ENCODE results near the gene LRRN3. TPM values are rescaled to one million over a fixed set of nuclear protein-coding genes. Genes with fewer than 3 reads are reported as not detected.
"Not testable (repeated sequence)": the region's sequence is repeated elsewhere in the genome, so short reads cannot be mapped to it uniquely, and the experiment has no call there.

The LRRN3 gene
- total and polyA plus RNA-seq, 2 experiments from 2014 or later, result 3.7 to 6.8 TPM

DNA sequence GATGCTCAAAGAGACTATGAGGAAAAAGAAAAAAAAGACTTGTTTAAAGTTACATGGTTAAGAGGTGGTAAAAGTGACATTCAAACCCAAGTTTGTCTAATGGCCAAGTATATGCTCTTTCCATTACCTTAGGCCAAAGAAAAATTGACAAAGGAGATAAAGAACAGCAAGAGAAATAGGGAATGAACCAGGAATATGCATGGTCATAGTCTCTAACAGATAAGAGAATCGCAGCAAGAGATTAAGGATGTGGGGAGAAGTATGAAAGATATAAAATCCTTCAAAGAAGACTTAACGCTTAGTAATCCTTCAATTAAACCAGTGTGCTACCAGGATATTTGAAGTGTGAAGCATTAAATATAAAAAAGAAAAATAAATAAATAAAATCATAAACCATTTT is 23.2 kb upstream of the LRRN3 start:
- Histone ChIP-seq H2AFZ (no peak overlapping the region), H3K4me2 (no peak overlapping the region), H3K27ac (no peak overlapping the region), H3K4me1 (ENCODE audit: insufficient read depth) (no peaks in the 10 kb centered on the region), H3K4me3 (no peak overlapping the region), H3K9me3 (ENCODE audit: low read depth) (no peaks in the 10 kb centered on the region), H3K9me2 (replicated peaks; ENCODE audit: insufficient read depth) (no peaks in the 10 kb centered on the region), H3K27me3 (no peaks in the 10 kb centered on the region), H3K36me3 (replicated peaks; ENCODE audit: insufficient read depth, low read depth) (no peaks in the 10 kb centered on the region), H3K79me2 (no peaks in the 10 kb centered on the region), H4K20me1 (ENCODE audit: insufficient read depth, poor library complexity, severe bottlenecking) (no peaks in the 10 kb centered on the region)
- TF ChIP-seq EZH2 (IDR thresholded peaks at IDR 0.05; ENCODE audit: borderline replicate concordance) (no peak), EZH2phosphoT487 (IDR thresholded peaks at IDR 0.05; ENCODE audit: low read depth, severe bottlenecking, unreplicated experiment) (no peak)
- TF ChIP-seq, protein P1, sequence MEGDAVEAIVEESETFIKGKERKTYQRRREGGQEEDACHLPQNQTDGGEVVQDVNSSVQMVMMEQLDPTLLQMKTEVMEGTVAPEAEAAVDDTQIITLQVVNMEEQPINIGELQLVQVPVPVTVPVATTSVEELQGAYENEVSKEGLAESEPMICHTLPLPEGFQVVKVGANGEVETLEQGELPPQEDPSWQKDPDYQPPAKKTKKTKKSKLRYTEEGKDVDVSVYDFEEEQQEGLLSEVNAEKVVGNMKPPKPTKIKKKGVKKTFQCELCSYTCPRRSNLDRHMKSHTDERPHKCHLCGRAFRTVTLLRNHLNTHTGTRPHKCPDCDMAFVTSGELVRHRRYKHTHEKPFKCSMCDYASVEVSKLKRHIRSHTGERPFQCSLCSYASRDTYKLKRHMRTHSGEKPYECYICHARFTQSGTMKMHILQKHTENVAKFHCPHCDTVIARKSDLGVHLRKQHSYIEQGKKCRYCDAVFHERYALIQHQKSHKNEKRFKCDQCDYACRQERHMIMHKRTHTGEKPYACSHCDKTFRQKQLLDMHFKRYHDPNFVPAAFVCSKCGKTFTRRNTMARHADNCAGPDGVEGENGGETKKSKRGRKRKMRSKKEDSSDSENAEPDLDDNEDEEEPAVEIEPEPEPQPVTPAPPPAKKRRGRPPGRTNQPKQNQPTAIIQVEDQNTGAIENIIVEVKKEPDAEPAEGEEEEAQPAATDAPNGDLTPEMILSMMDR (IDR thresholded peaks at IDR 0.05; ENCODE audit: poor library complexity), result no peak
- no peak for DNase-seq (ENCODE audit: low spot score)
- 82% methylated on average over 2 of the region's 2 CpGs for WGBS (ENCODE audit: low lambda C conversion rate, missing lambda C conversion rate)

DNA sequence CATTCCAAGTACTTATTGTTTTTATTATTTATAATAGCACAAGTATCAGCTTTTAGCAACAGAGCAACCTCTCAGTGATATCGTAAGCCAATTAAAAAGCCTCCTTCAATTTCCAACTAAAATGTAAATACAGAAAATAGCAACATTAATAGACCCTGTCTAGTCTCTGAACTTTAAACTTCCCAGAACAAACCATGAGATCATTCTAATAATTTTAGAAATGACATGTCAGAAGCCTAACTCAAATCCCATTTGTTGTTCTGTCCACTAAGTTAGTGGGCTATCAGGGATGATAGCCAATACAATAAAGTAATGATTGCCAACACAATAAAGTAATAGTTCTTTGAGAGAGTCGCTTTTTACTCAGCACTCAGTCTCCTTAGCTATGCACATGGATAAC is 22.3 kb upstream of the LRRN3 start:
- WGBS (ENCODE audit: low lambda C conversion rate, missing lambda C conversion rate), result 87% methylated on average over 2 of the region's 2 CpGs
- TF ChIP-seq, protein P1 (IDR thresholded peaks at IDR 0.05; ENCODE audit: poor library complexity), result no peak
- TF ChIP-seq EZH2phosphoT487 (IDR thresholded peaks at IDR 0.05; ENCODE audit: low read depth, severe bottlenecking, unreplicated experiment) (no peak), EZH2 (IDR thresholded peaks at IDR 0.05; ENCODE audit: borderline replicate concordance) (no peak)
- DNase-seq (ENCODE audit: low spot score), result no peak

DNA sequence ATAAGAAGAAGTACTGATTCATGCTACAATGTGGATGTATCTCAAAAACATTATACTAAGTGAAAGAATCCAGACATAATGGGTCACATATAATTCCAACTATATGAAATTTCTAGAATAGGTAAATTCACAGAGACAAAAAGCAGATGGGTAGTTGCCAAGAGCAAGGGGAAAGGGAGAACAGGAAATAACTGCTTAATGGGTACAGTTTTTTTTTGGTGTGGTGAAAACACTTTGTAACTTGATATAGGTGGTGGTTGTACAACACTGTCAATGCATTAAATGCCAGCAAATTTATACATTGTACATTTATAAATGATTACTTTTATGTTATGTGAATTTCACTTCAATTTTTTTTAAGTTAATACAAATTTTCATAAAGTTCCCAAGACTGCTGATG is 19.4 kb upstream of the LRRN3 start:
- H3K27ac ChIP-seq, result no peak overlapping the region
- H4K20me1 ChIP-seq (ENCODE audit: insufficient read depth, poor library complexity, severe bottlenecking), result no peaks in the 10 kb centered on the region
- H3K4me1 ChIP-seq (ENCODE audit: insufficient read depth), result peaks cover 6% of the 10 kb centered on the region
- H3K27me3 ChIP-seq, result no peaks in the 10 kb centered on the region
- no peak for DNase-seq (ENCODE audit: low spot score)
- no peaks in the 10 kb centered on the region for H3K9me3 ChIP-seq (ENCODE audit: low read depth)
- H3K9me2 ChIP-seq (replicated peaks; ENCODE audit: insufficient read depth), result no peaks in the 10 kb centered on the region
- no peaks in the 10 kb centered on the region for H3K36me3 ChIP-seq (replicated peaks; ENCODE audit: insufficient read depth, low read depth)
- H3K4me2 ChIP-seq, result no peak overlapping the region
- TF ChIP-seq EZH2 (IDR thresholded peaks at IDR 0.05; ENCODE audit: borderline replicate concordance) (no peak), EZH2phosphoT487 (IDR thresholded peaks at IDR 0.05; ENCODE audit: low read depth, severe bottlenecking, unreplicated experiment) (no peak)
- TF ChIP-seq, protein P1 (IDR thresholded peaks at IDR 0.05; ENCODE audit: poor library complexity), result no peak
- H2AFZ ChIP-seq, result no peak overlapping the region
- H3K79me2 ChIP-seq, result no peaks in the 10 kb centered on the region
- H3K4me3 ChIP-seq, result no peak overlapping the region

More for the DNA sequence above, 22.3 kb upstream of the LRRN3 start:
- no peak overlapping the region for H2AFZ ChIP-seq
- no peaks in the 10 kb centered on the region for H4K20me1 ChIP-seq (ENCODE audit: insufficient read depth, poor library complexity, severe bottlenecking)
- no peak overlapping the region for H3K27ac ChIP-seq
- no peaks in the 10 kb centered on the region for H3K9me2 ChIP-seq (replicated peaks; ENCODE audit: insufficient read depth)
- H3K36me3 ChIP-seq (replicated peaks; ENCODE audit: insufficient read depth, low read depth), result no peaks in the 10 kb centered on the region
- H3K4me1 ChIP-seq (ENCODE audit: insufficient read depth), result no peaks in the 10 kb centered on the region
- H3K4me2 ChIP-seq, result no peak overlapping the region
- no peak overlapping the region for H3K4me3 ChIP-seq
- no peaks in the 10 kb centered on the region for H3K27me3 ChIP-seq
- no peaks in the 10 kb centered on the region for H3K9me3 ChIP-seq (ENCODE audit: low read depth)
- H3K79me2 ChIP-seq, result no peaks in the 10 kb centered on the region

DNA sequence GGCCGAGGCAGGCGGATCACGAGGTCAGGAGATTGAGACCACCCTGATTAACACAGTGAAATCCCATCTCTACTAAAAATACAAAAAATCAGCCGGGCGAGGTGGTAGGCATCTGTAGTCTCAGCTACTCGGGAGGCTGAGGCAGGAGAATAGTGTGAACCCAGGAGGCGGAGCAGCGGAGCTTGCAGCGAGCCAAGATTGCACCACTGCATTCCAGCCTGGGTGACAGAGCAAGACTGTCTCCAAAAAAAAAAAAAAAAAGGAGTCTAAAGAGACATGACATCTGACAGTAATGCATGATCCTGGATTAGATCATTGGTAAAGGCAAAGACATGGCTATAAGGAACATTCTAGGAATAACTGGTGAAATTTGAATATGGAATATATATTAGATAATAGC is 18.3 kb upstream of the LRRN3 start:
- DNase-seq (ENCODE audit: low spot score); H3K36me3 ChIP-seq (replicated peaks; ENCODE audit: insufficient read depth, low read depth); H3K79me2 ChIP-seq; H3K9me3 ChIP-seq (ENCODE audit: low read depth); H3K4me3 ChIP-seq; H3K27ac ChIP-seq; H2AFZ ChIP-seq; H3K27me3 ChIP-seq; H4K20me1 ChIP-seq (ENCODE audit: insufficient read depth, poor library complexity, severe bottlenecking); H3K4me1 ChIP-seq (ENCODE audit: insufficient read depth); H3K9me2 ChIP-seq (replicated peaks; ENCODE audit: insufficient read depth); H3K4me2 ChIP-seq: not testable (repeated sequence)
- WGBS (ENCODE audit: low lambda C conversion rate, missing lambda C conversion rate), result 86% methylated on average over 9 of the region's 9 CpGs

All from hepatocyte (in vitro differentiated cells).